OCI-LY7 (cell line): Measurements from ENCODE around the gene VPREB3. TPM values are rescaled to one million over a fixed set of nuclear protein-coding genes. Genes with fewer than 3 reads are reported as not detected.
A peak's percentile ranks its signal among the peaks of the same experiment; 100 is the strongest.

Source experiments
- BruUV-seq: library from RNA; stranded (reverse); fragments of 400-500 nt; replicated peaks from 2 replicates; lab custom pipeline; 2021; lab: Mats Ljungman, UMichigan
- CTCF ChIA-PET: fragments of 300-600 bp; sonication (Branson Sonifier 250); formaldehyde crosslinking; loops from one replicate; lab custom pipeline; 2022; ENCODE audit warnings: antibody characterized with exemption; ENCODE audit not compliant: unreplicated experiment; lab: Charles Lee
- POLR2A ChIA-PET: fragments of 300-600 bp; sonication (Branson Sonifier 250); formaldehyde crosslinking; loops from one replicate; lab custom pipeline; 2022; ENCODE audit warnings: antibody characterized with exemption; lab: Charles Lee
- DNase-seq: peaks from one replicate; pipeline ENCODE4 v3.0.0-alpha.2; 2015; ENCODE audit warnings: low spot score
- H2AFZ ChIP-seq: fragments of 200-600 bp; sonication (generic), shearing (Covaris generic); 2 replicates; pipeline ENCODE4 v1.6.1; 2014; ENCODE audit warnings: mild to moderate bottlenecking, antibody characterized with exemption, low read length, moderate library complexity
- H3K27ac ChIP-seq: fragments of 200-600 bp; sonication (generic); 2 replicates; pipeline ENCODE4 v1.5.1; 2014; ENCODE audit warnings: mixed run types, low read depth, mild to moderate bottlenecking, moderate library complexity, low read length, inconsistent platforms; ENCODE audit not compliant: poor library complexity, severe bottlenecking
- H3K36me3 ChIP-seq: fragments of 200-600 bp; sonication (generic); 2 replicates; pipeline ENCODE4 v1.6.1; 2014; ENCODE audit warnings: mild to moderate bottlenecking, antibody characterized with exemption, low read length, moderate library complexity, mixed read lengths; ENCODE audit not compliant: insufficient read depth
- H3K4me1 ChIP-seq: fragments of 200-600 bp; sonication (generic); 2 replicates; pipeline ENCODE4 v1.5.1; 2014; ENCODE audit warnings: mild to moderate bottlenecking, low read length; ENCODE audit not compliant: insufficient read depth, poor library complexity, severe bottlenecking
- H3K4me2 ChIP-seq: fragments of 200-600 bp; sonication (generic); 2 replicates; pipeline ENCODE4 v1.6.1; 2014; ENCODE audit warnings: mild to moderate bottlenecking, low read length
- H3K4me3 ChIP-seq: fragments of 200-600 bp; sonication (generic); 2 replicates; pipeline ENCODE4 v1.5.1; 2014; ENCODE audit warnings: mild to moderate bottlenecking, low read depth, low read length; ENCODE audit not compliant: poor library complexity, severe bottlenecking
- H3K79me2 ChIP-seq: fragments of 200-600 bp; sonication (generic); 2 replicates; pipeline ENCODE4 v1.6.1; 2016; ENCODE audit warnings: low read depth, mild to moderate bottlenecking, low read length, moderate library complexity, mixed read lengths; ENCODE audit not compliant: insufficient read depth
- H3K9me2 ChIP-seq: fragments of 200-600 bp; sonication (generic); 2 replicates; pipeline ENCODE4 v1.6.1; 2016; ENCODE audit warnings: mild to moderate bottlenecking, low read length, mixed read lengths; ENCODE audit not compliant: insufficient read depth
- H3K9me3 ChIP-seq: fragments of 200-600 bp; sonication (generic); 2 replicates; pipeline ENCODE4 v1.6.1; 2014; ENCODE audit warnings: mild to moderate bottlenecking, mixed run types, low read length, mixed read lengths
- H4K20me1 ChIP-seq: fragments of 200-600 bp; sonication (generic); 2 replicates; pipeline ENCODE4 v1.6.1; 2014; ENCODE audit warnings: mild to moderate bottlenecking, antibody characterized with exemption, low read length, moderate library complexity, mixed read lengths; ENCODE audit not compliant: insufficient read depth
- EZH2phosphoT487 ChIP-seq: fragments of 200-600 bp; sonication (generic); IDR thresholded peaks from 2 replicates; pipeline ENCODE4 v1.6.1; 2018; ENCODE audit warnings: low read depth, borderline replicate concordance, mild to moderate bottlenecking, mixed run types, antibody characterized with exemption, low read length, moderate library complexity, mixed read lengths
- intact Hi-C: fragments of 100-400 bp; cut with micrococcal nuclease; formaldehyde crosslinking; loops from one replicate; pipeline ENCODE4 v1.10.0; 2022; ENCODE audit not compliant: unreplicated experiment
- total RNA-seq, 2 experiments: library from RNA; depleted of rRNA in 1 of 2; stranded (reverse); fragments of >200 nt in 1 of 2; shearing (Covaris generic) in 1 of 2; gene quantifications; 2 replicates each; pipeline ENCODE4 v1.2.3, GENCODE V29; 2014 to 2022
- TF ChIP-seq, protein P1 (sequence below): fragments of 200-600 bp; sonication (generic); conservative IDR thresholded peaks from 2 replicates; pipeline ENCODE4 v1.5.1; 2014; ENCODE audit warnings: mild to moderate bottlenecking, antibody characterized with exemption, low read length, moderate library complexity, mixed read lengths

The VPREB3 gene
- total RNA-seq, 2 experiments from 2014 or later = 241 to 312 TPM

DNA sequence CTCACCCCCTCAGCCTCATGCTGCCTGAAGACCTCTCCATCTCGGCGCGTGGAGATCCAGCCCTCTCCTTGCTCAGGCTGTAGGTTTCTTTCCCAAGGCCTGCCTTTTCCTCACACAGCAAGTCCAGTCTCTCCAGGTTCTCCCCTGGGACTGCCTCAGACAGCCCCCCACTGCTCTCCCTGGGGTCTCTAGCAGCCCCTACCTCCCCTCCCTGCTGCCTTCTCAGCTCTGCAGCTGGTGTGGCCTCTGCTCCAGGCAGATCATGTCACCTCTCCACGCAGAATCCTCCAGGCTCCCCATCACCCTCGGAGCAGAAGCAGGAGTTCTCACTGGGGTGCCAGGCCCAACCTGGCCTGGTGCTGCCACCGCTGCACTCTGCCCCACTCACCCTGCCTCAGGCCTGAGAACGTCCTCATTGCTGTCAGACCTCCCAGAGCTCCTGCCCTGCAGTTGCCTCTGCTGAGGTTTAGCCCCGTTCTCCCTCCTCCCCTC is 47.7 kb upstream of the VPREB3 start:
- peaks cover 79% of the 10 kb centered on the region for H3K36me3 ChIP-seq
- H3K27ac ChIP-seq = peak overlapping the region; percentile 97
- H3K4me3 ChIP-seq = peak overlapping the region; percentile 4
- TF ChIP-seq, protein P1, sequence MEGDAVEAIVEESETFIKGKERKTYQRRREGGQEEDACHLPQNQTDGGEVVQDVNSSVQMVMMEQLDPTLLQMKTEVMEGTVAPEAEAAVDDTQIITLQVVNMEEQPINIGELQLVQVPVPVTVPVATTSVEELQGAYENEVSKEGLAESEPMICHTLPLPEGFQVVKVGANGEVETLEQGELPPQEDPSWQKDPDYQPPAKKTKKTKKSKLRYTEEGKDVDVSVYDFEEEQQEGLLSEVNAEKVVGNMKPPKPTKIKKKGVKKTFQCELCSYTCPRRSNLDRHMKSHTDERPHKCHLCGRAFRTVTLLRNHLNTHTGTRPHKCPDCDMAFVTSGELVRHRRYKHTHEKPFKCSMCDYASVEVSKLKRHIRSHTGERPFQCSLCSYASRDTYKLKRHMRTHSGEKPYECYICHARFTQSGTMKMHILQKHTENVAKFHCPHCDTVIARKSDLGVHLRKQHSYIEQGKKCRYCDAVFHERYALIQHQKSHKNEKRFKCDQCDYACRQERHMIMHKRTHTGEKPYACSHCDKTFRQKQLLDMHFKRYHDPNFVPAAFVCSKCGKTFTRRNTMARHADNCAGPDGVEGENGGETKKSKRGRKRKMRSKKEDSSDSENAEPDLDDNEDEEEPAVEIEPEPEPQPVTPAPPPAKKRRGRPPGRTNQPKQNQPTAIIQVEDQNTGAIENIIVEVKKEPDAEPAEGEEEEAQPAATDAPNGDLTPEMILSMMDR = no peak
- TF ChIP-seq EZH2phosphoT487 = no peak
- BruUV-seq = no TSS peak
- ChIA-PET POLR2A (interaction anchor here (0.6 to 2.0 kb wide), 5 partner anchors 11 to 56 kb away, joined by 3 to 10 read pairs (median 4); partner anchors contain the start of gene SLC2A11), CTCF (interaction anchor here (0.5 kb wide), 1 partner anchor 44 kb away, joined by 4 read pairs; no protein-coding TSS in a partner anchor)
- H3K9me3 ChIP-seq = 0 out of 2 replicates have a peak, but pooled peaks cover 3% of the 10 kb centered on the region
- intact Hi-C loops = loop anchor here (1.0 to 5.0 kb wide), 3 partner anchors 15 to 625 kb away; partner anchors contain the start of genes ADORA2A and SMARCB1
- H3K4me1 ChIP-seq = peaks cover 93% of the 10 kb centered on the region
- H2AFZ ChIP-seq = no peak overlapping the region
- peak overlapping the region; percentile 72 for H3K4me2 ChIP-seq
- H3K79me2 ChIP-seq = peaks cover 33% of the 10 kb centered on the region; the same call in 1 of the 2 replicates
- H4K20me1 ChIP-seq = no peaks in the 10 kb centered on the region
- no peak for DNase-seq
- H3K9me2 ChIP-seq = no peaks in the 10 kb centered on the region

DNA sequence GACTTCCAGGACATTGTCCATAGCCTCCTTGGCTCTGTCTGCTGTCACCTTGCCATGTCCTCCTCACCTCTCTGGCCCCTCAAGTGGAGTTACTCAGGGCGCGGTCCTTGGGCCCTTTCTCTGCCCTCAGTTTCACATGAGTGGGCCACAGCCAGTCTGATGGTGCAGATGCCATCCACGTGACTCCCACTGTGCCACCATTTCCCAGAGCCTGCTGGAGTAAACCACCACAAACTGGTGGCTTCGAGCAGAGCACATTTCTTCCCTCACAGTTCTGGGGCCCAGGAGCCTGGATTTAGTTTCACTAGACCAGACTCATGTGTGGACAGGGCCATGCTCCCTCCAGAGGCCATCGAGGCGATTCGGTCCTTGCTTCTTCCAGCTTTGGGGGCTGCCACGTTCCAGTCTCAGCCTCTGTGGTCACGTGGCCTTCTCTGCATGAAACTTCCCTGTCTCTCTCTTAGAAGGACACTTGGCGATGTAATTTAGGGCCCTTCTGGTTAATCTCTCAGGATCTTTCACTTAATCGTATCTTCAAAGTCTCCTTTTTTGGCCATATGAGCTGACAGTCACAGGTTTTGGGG is 47.1 kb upstream of the VPREB3 start:
- H3K36me3 ChIP-seq = peaks cover 80% of the 10 kb centered on the region
- no TSS peak for BruUV-seq
- H3K9me3 ChIP-seq = 0 out of 2 replicates have a peak, but pooled peaks cover 3% of the 10 kb centered on the region
- H3K79me2 ChIP-seq = peaks cover 33% of the 10 kb centered on the region; the same call in 1 of the 2 replicates
- H3K27ac ChIP-seq = peak overlapping the region; percentile 97
- no peaks in the 10 kb centered on the region for H4K20me1 ChIP-seq
- DNase-seq = peak; percentile 70
- POLR2A ChIA-PET = interaction anchor here (0.6 to 2.0 kb wide), 3 partner anchors 44 to 48 kb away, joined by 4 to 10 read pairs (median 4); no protein-coding TSS in a partner anchor
- intact Hi-C loops = loop anchor here (1.0 to 5.0 kb wide), 3 partner anchors 15 to 626 kb away; partner anchors contain the start of genes ADORA2A and SMARCB1
- H3K4me3 ChIP-seq = peak overlapping the region; percentile 32
- no peak for TF ChIP-seq EZH2phosphoT487
- TF ChIP-seq, protein P1 = no peak
- no peak overlapping the region for H2AFZ ChIP-seq
- peaks cover 87% of the 10 kb centered on the region for H3K4me1 ChIP-seq
- peak overlapping the region; percentile 72 for H3K4me2 ChIP-seq
- CTCF ChIA-PET = no interaction called here
- no peaks in the 10 kb centered on the region for H3K9me2 ChIP-seq
